Putamen (tissue), 1 donor: Measurements from ENCODE around the gene MRNIP.

ENCODE experiments used
- DNase-seq: peaks from one replicate; pipeline ENCODE4 v3.0.0-alpha.2; 2016; ENCODE audit warnings: low spot score

MRNIP gene

DNA sequence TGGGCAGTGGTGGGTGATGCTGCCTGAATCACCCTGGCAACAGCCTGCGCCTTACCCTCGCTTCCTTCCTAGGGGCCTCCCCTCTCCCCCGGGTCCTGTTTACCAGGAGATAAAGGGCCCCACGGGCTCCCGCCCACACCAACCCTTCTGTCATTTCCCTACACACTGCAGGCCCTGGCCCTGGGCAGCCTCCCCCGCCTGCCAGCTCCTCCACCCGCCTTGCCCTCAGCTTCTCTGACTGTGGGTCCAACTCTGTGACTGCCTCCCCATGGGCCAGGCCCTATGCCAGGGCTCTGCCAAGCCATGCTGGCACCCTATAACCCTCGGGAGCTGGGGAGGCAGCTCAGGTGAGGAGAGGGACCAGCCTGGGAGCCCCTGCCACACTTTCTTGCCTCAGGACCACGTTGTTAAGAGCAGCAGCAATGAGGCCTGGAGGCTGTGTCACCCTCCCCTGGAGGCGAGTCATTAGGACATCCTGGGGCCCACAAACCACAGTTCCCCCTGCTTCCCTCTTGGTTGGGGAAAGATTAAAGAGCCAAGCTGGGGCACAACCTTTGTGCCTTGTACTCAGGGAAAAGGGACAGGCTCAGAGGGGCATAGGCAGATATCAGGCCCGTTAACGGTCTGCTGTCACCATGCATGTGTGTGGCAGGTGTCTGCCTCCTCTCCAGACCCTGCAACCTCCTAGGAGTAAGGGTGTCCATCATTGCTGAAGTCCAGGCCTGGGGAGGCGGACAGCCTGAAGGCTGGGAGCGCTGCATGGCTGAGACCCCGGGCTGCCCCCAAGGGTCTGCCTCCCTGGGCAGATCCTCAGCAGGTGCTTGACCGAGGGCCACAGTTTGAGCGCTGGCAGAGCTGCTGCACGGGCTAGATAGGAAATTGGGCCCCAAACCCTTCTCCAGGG, 54.7 kb downstream of the MRNIP start:
- DNase-seq = no peak

DNA sequence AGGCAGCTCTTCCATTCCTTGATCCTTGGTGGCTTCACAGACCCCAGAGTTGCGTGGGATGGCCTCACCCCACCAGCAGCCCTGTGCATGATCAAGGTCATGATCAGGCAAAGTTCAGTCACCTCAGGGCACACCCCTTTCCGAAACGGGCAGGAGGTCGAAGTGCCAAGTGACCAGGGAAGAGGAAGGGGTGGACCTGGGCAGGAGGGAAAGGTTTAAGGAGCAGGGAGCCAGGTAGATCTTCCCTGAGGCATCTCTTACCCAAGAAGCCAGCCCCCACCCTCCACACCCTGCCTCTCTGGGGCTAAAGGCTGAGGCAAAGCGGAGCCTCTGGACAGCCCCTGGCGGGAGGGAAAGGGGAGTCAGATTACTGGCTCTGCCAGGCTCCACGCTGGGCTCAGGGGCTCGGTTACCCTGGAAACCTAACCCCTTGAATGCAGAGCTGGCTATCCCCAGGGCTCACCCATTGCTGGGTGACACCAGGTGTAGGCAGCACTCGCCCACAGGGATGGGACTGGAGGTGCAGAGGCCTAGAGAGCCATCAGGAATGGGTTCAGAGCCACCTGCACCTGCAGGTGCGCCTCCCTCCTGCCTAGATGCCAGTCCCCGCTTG, 55.6 kb downstream of the MRNIP start:
- DNase-seq = no peak

DNA sequence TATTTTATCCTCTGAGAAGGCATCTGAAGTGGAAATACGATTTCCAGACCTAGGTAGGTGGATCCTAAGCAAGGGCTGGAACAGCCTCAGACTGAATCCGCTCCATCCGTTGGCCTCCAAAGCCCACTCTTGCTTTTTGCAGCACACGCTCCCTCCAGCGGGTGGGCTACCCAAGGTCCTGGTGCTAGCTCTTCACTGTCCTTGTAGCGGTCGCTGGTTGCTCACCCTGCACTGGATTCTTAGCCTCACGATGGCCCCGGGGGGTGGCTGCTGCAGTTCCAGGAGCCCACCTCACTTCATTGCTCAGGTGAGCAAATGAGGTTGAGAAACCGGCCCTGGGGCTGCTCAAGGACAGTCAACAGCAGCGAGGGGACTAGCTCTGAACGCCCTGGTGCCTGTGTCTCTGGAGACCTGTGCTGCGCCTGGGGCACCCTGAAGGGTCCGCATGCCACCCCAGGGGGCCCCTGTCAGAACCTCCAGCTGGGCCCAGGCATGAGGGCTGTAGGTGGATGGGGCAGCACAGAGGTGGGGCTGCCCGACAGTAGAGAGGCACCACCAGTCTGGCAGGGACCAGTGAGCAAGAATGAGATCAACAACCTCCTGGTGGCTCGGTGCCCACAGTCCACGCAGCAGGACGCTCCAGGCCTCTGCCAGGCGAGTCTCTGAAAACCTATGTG, 56.3 kb downstream of the MRNIP start:
- no peak for DNase-seq

DNA sequence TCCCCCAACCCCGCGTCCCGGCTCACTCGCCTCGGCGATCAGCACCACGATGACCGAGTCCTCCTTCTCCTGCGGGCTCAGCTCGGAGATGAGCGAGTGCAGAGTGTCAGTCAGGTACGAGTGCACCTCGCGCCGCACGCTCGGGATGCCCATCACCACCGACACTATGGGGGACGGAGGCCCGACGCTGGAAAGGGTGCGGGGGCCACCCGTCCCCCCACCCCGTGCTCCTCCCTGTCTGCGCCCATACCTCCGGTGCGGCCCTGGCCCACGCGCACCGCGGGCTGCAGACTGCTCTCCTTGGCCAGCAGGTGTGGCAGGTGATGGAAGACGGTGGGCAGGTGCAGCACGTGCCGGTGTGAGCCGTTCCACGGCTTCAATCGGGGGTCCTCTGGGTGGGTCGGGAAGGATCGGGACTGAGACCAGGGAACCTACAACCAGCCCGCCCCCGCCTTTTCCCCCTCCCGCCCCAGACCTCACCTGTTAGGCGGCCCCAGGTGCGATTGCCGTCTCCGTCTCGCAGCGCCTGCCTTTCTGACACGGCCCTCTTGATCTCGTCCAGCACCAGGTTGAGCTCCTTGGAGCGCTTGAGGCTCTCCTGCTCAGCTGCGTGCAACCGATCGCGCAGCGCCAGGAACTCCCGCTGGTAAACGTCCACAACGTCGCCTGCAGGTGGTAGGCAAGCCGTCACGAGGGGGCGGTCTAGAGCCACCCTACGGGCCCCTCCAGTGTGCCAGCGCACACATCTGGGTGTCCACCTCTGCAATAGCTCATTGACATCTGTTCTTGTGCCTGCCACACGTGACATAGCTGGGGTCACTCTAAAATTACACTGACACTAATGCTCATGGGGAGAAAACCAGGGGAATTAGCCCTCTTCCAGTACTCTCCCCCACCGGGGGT, 57.1 kb downstream of the MRNIP start:
- DNase-seq = no peak

DNA sequence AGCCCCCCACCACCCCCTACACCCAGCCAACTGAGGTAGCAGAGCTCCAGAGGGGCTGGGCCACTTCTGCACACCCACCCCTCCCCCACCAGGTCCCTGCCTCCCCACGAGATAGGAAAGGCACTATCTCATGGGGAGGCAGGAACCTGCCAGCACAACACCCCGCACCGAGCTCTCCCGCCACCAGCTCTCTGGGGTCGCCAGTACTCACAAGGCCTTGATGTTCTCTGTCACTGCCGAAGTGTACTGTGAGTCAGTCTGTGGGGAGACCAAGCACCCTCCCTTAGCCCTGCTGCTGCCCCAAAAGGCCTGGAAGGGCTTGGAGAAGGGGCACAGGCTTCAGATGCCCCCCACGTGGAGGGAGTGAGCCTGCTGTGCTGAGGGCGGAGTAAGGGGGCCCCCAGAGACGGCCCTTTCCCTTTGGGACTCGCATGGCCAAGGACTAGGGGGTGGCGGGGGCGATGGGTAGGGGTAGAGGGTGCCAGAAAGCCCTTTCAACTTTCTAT, 57.9 kb downstream of the MRNIP start:
- DNase-seq = no peak

DNA sequence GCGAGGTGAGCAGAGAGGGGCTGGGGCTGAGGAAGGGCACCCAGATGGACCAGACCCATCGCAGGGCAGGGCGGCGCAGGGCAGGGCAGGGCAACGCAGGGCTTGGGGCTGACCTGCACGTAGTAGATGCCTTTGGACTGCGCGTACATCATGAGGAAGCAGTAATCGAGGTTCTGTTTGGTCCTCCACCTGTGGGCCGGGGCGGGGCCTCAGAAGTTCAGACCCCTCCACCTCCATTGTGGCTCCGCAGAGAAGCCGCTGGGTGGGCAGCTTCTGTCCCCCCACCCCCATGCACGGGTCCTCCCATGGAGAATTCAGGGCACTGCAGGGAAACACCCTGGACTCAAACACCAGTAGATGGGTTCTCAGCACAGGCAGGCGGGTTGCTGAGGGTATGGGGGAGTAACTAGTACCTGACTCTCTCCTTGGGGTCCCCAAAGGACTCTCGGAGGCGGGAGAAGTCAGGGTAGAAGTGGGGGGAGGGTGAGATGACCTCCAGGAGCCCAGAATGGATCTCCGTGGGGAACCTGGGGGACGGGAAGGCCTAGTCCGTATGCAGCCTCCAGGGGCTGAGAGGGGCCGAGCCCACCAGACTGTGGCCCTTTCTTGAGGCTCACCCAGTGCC, 58.4 kb downstream of the MRNIP start:
- DNase-seq = no peak

DNA sequence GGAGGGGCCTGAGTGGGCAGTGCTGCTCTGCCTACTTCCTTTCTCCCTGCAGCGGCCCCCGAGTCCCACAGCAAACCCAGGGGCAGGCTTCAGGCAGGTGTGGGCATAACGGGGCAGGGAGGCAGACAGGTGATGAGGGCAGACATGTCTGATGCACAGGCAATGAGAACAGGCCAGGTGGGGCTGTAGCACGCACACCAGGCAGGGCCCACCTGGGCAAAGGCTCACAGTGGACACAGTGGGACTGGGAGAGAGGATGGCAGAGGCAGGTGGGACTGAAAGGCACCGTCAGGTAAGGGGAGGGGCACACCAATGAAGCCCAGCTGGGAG, 59.0 kb downstream of the MRNIP start:
- no peak for DNase-seq

DNA sequence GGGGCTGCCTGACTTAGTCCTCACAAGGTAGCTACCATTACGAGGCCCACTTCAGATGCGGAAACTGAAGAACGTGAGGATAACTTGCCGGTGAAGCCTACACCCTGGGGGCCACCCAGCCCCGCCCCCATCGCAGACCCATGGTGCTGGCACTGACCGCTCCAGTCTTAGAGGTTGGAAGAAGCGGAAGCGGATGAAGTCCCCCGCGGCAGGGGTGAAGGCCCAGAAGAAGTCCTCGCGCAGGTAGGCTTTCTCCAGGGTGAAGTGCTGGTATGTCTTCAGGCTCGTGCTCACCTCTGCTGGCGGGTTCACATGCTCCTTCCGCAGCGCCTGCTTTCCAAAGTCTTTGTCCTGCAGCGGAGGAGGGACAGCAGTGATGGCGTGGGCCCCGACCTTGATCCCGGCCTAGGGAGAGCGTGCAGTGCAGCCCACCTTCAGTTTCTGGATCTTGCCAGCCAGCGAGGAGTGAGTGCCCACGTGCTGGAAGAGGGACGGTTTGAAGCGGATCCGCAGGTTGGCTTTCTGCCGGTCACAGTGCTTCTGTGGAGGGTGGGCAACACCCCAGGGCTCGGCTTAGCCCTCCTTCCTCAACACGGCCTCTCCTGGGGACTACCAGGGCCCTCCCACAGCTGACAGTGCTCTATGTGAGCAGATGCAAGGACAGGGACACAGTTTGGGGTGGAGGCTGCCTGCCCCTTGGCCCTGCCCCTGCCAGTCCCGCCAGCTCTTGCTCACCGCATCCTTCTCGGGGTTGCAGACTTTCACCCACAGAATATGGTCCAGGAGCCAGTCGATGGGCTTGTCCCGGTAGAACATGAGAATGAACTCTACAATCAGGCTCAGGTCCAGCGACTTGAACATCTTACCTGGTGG, 59.6 kb downstream of the MRNIP start:
- DNase-seq = no peak

DNA sequence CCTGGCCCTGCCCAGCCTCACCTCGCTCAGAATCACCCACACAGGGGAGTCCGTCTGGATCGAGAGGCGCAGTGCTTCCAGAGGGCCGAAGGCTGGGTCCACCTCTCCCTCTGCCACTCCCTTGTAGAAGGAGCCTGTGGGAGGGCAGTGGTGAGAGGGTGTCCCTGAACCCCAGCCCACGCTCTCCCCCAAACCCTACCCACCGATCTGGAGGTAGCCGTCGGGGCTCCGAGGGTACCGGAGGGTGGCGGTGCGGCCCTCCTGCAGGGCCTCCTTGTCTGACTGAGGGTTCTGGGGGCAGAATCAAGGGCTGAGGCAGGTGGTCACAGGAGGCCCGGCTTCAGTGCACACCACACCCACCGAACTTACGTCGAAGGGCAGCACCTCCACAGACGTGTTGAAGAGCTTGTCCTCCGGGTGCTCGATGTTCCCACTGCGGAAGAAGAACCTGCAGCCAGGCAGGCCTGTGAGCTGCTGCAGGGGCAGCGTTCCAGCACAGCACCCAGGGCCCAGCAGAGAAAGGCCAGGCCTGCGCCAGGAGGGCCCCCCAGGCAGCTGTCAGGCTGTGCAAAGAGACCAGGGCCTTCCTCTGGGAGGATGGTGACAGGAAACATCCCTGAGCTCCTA, 60.4 kb downstream of the MRNIP start:
- DNase-seq = no peak

DNA sequence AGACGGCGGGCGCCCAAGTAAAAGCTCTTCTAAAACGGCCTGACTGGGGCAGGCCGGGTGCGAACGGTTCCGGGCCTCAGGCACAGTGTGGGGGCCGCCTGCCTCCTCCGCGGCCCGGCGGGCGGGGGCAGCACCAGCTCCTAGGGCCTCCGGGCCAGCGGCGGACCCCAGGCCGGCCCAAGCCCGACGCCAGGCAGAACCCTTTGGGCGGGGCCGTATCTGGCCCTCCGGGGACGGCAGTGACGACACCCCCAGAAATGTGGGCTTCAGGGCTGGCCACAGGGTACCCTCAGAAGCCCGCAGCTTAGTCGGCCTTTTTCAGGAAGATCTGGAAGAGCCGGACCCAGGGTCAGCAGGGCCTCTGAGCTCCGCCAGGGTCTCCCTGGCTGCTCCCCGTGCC, 60.9 kb downstream of the MRNIP start:
- DNase-seq = no peak

DNA sequence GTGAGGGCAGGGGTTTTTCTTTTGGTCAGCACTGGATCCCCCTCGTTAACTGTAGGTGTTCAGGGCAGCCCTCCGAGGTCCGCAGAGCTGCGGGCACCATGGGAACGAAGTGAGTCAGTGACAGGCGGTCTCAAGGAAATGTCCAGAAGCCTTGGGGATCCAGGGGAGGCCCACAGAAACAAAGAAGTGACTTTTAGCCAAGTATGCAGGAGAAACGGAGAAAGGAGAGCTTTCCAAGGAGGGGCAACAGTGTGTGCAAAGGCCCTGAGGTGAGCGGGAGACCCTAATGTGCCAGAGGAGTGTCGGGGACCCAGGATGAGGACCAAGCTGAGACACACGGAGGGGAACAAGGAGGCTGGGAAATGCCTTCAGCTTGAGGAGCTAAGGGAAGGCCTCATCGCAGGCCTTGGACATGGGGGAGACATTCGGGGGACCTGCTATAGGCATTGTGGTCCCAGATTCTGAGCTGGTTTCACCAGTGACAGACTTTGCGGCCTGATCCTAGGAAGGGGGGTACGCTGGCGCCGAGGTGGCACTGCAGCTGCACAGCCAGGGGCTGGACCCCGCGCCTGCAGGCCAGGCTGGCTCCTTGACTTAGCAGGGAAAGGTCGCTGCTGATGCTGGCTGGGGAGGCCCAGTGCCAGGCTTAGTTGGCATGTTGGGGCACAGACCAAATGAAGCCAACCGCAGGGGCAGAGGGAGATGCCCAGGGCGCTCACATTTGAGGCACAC, 61.6 kb downstream of the MRNIP start:
- no peak for DNase-seq

DNA sequence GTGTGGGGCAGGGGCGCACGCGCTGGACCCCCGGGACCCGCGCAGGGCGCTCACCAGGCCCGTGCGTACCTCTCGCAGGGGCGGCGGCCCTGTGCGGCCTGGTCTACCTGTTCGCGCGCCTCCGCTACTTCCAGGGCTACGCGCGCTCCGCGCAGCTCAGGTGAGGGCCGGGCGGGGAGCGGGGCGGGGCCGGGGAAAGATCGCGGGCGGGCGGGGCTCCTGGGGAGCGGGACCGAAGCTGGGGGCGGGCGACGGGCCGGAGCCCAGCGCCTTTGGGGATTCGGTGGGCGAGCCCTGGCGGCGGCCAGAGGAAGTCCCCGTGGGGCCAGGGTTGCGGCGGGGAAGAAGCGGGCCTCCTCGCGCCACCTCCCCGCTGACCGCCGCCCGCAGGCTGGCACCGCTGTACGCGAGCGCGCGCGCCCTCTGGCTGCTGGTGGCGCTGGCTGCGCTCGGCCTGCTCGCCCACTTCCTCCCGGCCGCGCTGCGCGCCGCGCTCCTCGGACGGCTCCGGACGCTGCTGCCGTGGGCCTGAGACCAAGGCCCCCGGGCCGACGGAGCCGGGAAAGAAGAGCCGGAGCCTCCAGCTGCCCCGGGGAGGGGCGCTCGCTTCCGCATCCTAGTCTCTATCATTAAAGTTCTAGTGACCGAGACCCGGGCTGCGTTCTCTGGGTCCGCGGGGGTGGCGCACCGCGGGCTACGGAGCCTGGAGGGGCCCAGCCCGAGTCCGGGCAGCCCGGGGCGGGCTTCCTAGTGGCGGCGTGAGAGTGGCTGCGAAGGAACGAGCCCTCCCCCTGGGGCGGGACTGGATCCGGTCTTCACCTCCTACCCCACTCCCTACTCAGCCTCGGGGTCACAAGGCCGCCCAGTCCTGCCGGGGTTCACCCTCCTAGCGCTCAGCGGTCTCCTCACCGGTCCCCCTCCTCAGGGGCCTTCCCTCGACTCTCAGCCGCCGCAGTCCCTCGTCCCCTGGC, 62.5 kb downstream of the MRNIP start:
- DNase-seq = peak; percentile 73

DNA sequence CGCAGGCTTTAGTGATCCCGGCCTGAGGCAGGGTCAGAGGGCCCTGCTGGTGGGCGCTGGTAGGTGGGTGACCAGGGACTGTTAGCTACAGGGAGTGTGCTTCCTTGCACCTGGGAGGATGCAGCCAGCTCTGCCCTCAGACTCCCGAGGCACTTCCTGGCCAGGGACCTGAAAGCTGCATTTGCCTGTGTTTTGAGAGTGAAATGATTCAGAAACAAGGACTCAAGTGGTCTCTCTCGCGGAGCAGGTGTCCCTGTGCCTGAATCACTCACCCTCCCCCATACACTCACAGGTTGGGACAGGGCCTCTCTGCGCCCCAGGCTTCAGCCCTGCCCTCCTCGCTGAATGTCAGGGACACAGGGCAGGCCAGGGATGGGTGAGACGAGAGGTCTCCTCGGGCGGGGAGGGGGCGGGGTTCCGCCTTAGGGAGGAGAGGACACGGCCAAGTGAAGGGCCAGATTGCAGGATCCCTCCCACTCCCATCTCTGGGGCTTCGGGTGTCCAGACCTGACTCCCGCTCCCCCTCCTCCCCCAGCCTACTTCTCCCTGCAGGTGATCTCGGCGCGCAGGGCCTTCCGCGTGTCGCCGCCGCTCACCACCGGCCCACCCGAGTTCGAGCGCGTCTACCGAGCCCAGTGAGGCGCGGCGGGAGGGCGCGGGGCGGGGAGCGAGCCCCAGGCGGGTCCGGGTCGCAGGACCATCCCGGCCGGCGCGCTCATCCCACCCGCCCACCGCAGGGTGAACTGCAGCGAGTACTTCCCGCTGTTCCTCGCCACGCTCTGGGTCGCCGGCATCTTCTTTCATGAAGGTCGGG, 63.4 kb downstream of the MRNIP start:
- no peak for DNase-seq

DNA sequence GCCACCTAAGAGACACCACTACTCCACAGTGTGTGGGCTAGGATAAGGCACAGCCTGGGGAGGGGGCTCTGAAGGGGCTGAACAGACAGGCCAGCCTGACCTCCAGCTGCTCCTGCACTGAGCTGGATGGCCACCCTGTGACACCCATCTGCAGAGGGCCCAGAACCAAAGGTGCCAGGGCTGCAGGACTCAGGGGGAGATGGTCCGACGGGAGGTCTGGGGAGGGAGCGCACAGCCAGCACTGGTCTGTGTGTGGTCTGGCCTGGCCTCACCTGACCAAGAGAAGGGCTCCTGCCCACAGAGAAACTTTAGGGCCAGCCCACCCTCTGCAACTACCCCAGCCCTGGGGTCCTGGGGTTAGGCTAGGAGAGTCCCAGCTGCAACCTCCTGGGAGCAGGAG, 64.0 kb downstream of the MRNIP start:
- no peak for DNase-seq

DNA sequence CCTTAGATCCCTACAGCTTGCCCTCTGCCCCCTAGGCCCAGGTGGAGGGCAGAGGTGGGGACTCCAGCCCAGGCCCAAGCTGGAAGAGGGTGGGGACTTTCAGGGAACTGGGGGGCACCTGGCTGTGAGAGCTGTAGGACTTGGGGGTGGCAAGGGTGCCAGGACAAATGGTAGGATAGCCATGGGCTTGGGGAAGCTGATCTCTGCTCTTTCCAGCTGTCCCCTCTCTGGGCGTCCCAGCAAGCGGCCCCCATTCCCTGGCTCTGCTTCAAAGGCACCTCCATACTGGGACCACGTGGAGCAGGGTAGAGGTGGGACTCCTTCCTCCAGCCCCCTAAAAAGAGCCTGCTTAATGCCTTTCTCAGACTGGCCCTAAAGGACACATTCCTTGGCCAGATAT, 64.4 kb downstream of the MRNIP start:
- DNase-seq = no peak

DNA sequence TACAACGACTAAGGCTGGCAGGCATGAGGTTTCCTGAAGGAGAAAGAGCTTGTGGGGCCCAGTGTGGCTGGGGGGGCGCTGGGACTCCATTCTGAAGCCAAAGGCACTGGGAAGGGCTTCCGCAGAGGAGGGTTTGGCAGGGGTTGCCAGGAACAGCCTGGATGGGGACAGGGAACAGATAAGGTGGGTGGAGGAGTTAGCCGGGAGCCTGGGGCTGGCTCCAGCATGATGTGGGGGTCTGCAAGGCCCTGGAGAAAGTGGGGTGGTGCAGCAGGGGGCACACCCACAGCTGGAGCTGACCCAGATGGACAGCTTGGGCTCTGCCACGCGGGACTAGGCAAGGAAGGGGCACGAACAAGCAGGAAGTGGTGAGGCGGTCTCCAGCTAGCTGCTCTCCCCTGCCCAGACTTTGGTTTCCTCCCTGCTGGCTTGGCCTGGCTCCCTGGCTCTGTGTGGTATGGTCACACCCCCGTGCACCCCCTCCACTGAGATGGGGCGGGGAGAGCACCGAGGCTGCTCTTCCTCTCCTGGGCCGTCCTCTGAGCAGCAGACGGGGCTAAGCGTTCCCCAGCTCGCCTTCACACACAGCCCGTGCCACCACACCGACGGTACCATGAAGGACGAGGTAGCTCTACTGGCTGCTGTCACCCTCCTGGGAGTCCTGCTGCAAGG, 65.0 kb downstream of the MRNIP start, which contains the start of gene LTC4S:
Gene LTC4S (plus strand): TSS at position 519 of the 672 bp plus-strand sequence. CDS start 95 bp downstream, at position 614.
- DNase-seq = no peak
